Kidney (tissue), 14 donors: ENCODE data around the gene TIE1. TPM values are rescaled to one million over a fixed set of nuclear protein-coding genes. Genes with fewer than 3 reads are reported as not detected.

Experiments used
- DNase-seq, 5 donors: peaks; one replicate each; pipeline ENCODE4 v3.0.0-alpha.2; 2013 to 2020
- FAIRE-seq: peaks from 2 replicates; lab custom pipeline; 2012; peaks lifted over from hg19 to GRCh38; lab: Jason Lieb, UNC
- H3K27ac ChIP-seq, 2 donors: one replicate each; pipeline ENCODE4 v1.7.0; 2013; ENCODE audit warnings: low read depth in 2 of 2, low read length in 2 of 2, inconsistent platforms in 1 of 2
- H3K27me3 ChIP-seq: one replicate; pipeline ENCODE4 v1.7.1; 2013; ENCODE audit warnings: low read length, inconsistent platforms; ENCODE audit not compliant: control insufficient read depth, insufficient read depth
- H3K36me3 ChIP-seq, 3 donors: one replicate each; pipeline versions ENCODE4 v1.7.0 to v1.7.1; 2013; ENCODE audit warnings: low read length in 3 of 3, control low read depth in 1 of 3, inconsistent platforms in 1 of 3; ENCODE audit not compliant: insufficient read depth in 3 of 3, control insufficient read depth in 2 of 3
- H3K4me1 ChIP-seq, 3 donors: one replicate each; pipeline versions ENCODE4 v1.7.0 to v1.7.1; 2013; ENCODE audit warnings: low read length in 3 of 3, inconsistent platforms in 1 of 3, low read depth in 1 of 3; ENCODE audit not compliant: control insufficient read depth in 2 of 3, insufficient read depth in 2 of 3
- H3K4me3 ChIP-seq, 3 donors: one replicate each; pipeline versions ENCODE4 v1.7.0 to v1.8.1; 2013; ENCODE audit warnings: low read length in 3 of 3, control low read depth in 1 of 3, inconsistent platforms in 1 of 3
- H3K9ac ChIP-seq, 3 donors: one replicate each; pipeline versions ENCODE4 v1.7.0 to v1.7.1; 2013; ENCODE audit warnings: low read length in 3 of 3, control low read depth in 1 of 3, inconsistent platforms in 1 of 3
- H3K9me3 ChIP-seq, 3 donors: one replicate each; pipeline versions ENCODE4 v1.7.0 to v1.7.1; 2013; ENCODE audit warnings: low read length in 3 of 3, control low read depth in 1 of 3, inconsistent platforms in 1 of 3; ENCODE audit not compliant: control insufficient read depth in 2 of 3, insufficient read depth in 1 of 3
- CTCF ChIP-seq: IDR thresholded peaks from 3 replicates; pipeline ENCODE4 v1.5.1; 2012; ENCODE audit warnings: mild to moderate bottlenecking, moderate library complexity, borderline replicate concordance; ENCODE audit not compliant: insufficient read depth; ENCODE audit errors: extremely low read depth
- intact Hi-C: fragments of 100-400 bp; cut with DNase I; formaldehyde crosslinking; loops from one replicate; pipeline ENCODE4 v1.11.1; 2022
- polyA plus RNA-seq: library from polyadenylated mRNA; stranded (reverse); fragments of 350-450 nt; fragmentation: Illumina TruSeq; extraction: RNeasy Lipid Tissue Mini Kit (QIAGEN cat#74804); gene quantifications from one replicate; pipeline ENCODE4 v1.2.3, GENCODE V29; 2014; ENCODE audit warnings: low read depth, low replicate concordance; ENCODE audit not compliant: insufficient read depth
- total RNA-seq: library from RNA; stranded (reverse); fragmentation: NEBNext Ultra II Directional; extraction: Animal tissue kit (Norgen Biotek cat#: 25700); gene quantifications from one replicate; pipeline ENCODE4 v1.2.1, GENCODE V29; 2021
- donor health status: control.
- donor health status: control.
- donor health status: control.
- donor health status: control.
- donor health status: control.
- donor health status: DM: yes; HTN: yes; CAD: no.
- donor health status: Normal renal cell carcinoma (clear cell type).

TIE1 gene
- total and polyA plus RNA-seq, 2 donors from 2014 or later = 15.0 to 46.3 TPM

DNA sequence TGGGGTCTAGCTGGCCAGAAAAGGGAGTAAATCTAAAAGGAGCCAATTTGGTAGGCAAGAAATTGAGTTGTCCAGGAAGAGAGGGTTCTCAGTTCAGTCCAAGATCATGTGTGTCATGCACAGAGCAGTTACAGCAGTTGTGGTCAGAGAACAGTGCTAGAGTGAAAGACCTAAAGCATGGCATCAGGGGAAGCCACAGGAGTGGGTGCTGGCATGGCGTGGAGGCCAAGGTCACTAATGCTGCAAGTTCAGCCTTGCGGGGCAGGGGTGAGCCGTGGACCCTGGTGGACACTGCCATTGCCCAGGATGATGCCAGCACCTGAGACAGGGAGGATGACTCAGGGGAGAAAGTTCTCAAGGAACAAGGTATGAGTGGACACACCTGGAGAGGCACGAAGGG lies 47.6 kb upstream of the TIE1 start:
- Histone ChIP-seq H3K27ac (no peak overlapping the region), H3K36me3 (no peaks in the 10 kb centered on the region), H3K9ac (no peak overlapping the region), H3K4me1 (peaks cover 0 to 6% (median 5%) of the 10 kb centered on the region in 3 donors), H3K9me3 (no peaks in the 10 kb centered on the region), H3K27me3 (no peaks in the 10 kb centered on the region), H3K4me3 (no peak overlapping the region)
- intact Hi-C loops = no loop called here
- FAIRE-seq = no peak
- no peak for TF ChIP-seq CTCF
- no peak for DNase-seq

- no peak for DNase-seq
- intact Hi-C loops = no loop called here
- Histone ChIP-seq H3K9ac (no peak overlapping the region), H3K27me3 (no peaks in the 10 kb centered on the region), H3K36me3 (no peaks in the 10 kb centered on the region), H3K4me3 (no peak overlapping the region), H3K4me1 (peaks cover 0 to 6% (median 5%) of the 10 kb centered on the region in 3 donors), H3K27ac (no peak overlapping the region), H3K9me3 (no peaks in the 10 kb centered on the region)
- no peak for TF ChIP-seq CTCF
- no peak for FAIRE-seq
These were observed 46.9 kb upstream of the TIE1 start for GRCh38 chr1:43253876-43254275.

- DNase-seq (no peak), FAIRE-seq (no peak)
- TF ChIP-seq CTCF = no peak
- Histone ChIP-seq H3K4me3 (no peak overlapping the region), H3K36me3 (no peaks in the 10 kb centered on the region), H3K27ac (peak overlapping the region in 1 of 2 donors; percentile 61), H3K9ac (no peak overlapping the region), H3K4me1 (peaks cover 0 to 6% (median 5%) of the 10 kb centered on the region in 3 donors), H3K27me3 (no peaks in the 10 kb centered on the region), H3K9me3 (no peaks in the 10 kb centered on the region)
- intact Hi-C loops = no loop called here
These were observed 45.2 kb upstream of the TIE1 start for GRCh38 chr1:43255438-43256210.
